Hepatocyte (in vitro differentiated cells): ENCODE data around the gene CSMD2.

Experiments used
- CTCF ChIP-seq: fragments of 200-600 bp; sonication (generic); IDR thresholded peaks from 2 replicates; pipeline ENCODE4 v1.5.1; 2016; ENCODE audit warnings: antibody characterized with exemption, mild to moderate bottlenecking; ENCODE audit not compliant: poor library complexity
- EZH2 ChIP-seq: fragments of 200-600 bp; sonication (generic); IDR thresholded peaks from 2 replicates; pipeline ENCODE4 v1.6.1; 2016; ENCODE audit warnings: antibody characterized with exemption, mild to moderate bottlenecking, borderline replicate concordance

DNA sequence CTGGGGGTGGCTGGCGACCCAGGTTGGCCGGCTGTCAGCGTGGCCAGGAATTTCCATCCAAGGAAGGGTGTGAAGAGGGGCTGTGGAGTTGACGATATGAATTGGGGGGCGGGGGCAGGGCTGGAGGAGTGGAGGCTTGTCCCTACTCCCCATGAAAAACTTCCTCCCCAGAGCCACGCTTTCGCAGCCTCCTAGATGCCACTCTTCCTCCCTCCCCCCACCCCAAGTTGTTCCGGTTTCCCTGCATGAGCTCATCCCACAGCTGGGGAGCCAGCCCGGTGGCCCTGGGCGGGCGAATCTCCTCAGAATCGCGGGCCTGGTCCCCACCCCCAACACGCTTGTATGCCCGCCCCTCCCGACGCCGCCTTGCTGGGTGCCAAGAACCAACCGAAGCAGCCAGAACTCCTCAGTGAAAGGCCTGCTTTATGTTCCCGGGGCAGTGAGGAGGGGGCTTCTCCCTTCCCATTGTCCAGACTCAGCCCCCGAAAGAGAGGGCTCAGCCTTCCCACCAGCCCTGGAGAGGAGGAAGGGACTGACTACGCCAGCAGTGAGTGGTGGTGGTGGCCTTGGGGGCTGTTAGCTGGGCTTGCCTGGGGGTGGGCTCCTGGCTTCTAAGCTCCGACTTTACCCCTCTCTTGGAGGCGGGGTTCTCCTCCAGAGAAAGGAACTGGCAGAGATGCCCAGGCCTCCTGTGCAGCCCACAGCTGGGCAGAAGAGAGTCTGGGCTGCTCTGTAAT, 1.8 kb upstream of the CSMD2 start:
- TF ChIP-seq CTCF (no peak), EZH2 (no peak)
